Measurements from ENCODE around the gene TMPRSS9.

DNA sequence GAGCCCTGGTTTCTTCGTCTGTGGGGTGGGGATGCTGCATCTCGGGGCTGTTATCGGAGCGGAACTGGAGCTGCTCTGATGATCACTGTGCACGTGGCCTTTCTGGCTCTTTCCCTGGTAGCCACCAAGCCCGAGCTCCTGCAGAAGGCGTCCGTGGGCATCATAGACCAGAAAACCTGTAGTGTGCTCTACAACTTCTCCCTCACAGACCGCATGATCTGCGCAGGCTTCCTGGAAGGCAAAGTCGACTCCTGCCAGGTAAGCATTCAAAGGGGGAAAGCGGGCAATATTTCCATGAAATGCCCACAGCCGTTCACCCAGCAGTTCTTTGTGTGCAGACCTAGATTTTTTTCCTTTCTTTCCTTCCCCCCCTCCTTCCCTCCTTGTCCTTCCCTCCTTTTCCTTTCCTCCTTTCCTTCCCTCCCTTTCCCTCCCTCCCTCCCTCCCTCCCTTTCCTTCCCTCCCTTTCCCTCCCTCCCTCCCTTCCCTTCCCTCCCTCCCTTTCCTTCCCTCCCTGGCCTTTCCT is 57.9 kb downstream of the TMPRSS9 start:
- TF ChIP-seq, protein P1, sequence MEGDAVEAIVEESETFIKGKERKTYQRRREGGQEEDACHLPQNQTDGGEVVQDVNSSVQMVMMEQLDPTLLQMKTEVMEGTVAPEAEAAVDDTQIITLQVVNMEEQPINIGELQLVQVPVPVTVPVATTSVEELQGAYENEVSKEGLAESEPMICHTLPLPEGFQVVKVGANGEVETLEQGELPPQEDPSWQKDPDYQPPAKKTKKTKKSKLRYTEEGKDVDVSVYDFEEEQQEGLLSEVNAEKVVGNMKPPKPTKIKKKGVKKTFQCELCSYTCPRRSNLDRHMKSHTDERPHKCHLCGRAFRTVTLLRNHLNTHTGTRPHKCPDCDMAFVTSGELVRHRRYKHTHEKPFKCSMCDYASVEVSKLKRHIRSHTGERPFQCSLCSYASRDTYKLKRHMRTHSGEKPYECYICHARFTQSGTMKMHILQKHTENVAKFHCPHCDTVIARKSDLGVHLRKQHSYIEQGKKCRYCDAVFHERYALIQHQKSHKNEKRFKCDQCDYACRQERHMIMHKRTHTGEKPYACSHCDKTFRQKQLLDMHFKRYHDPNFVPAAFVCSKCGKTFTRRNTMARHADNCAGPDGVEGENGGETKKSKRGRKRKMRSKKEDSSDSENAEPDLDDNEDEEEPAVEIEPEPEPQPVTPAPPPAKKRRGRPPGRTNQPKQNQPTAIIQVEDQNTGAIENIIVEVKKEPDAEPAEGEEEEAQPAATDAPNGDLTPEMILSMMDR (IDR thresholded peaks at IDR 0.05), result no peak
- TF ChIP-seq POLR2AphosphoS5 (IDR thresholded peaks at IDR 0.05), result no peak
- no peak for TF ChIP-seq EP300 (IDR thresholded peaks at IDR 0.05)
